Left renal cortex interstitium (tissue), 4 donors: ENCODE data around the gene FAM72D. TPM values are rescaled to one million over a fixed set of nuclear protein-coding genes. Genes with fewer than 3 reads are reported as not detected.
"Not testable (repeated sequence)": the region's sequence is repeated elsewhere in the genome, so short reads cannot be mapped to it uniquely, and the experiment has no call there.

ENCODE experiments used
- DNase-seq, 4 donors: peaks; one replicate each; pipeline ENCODE4 v3.0.0-alpha.2; 2013; ENCODE audit warnings: low read depth in 4 of 4, low spot score in 2 of 4, missing footprints in 1 of 4
- polyA plus RNA-seq, 4 donors: library from polyadenylated mRNA; unstranded; fragments of 120-200 nt; gene quantifications; one replicate each; pipeline ENCODE4 v1.2.1, GENCODE V29; 2013; ENCODE audit not compliant: insufficient read length in 4 of 4

FAM72D gene
- polyA plus RNA-seq, 4 donors = 1.8 to 2.9 (median 2.0) TPM

DNA sequence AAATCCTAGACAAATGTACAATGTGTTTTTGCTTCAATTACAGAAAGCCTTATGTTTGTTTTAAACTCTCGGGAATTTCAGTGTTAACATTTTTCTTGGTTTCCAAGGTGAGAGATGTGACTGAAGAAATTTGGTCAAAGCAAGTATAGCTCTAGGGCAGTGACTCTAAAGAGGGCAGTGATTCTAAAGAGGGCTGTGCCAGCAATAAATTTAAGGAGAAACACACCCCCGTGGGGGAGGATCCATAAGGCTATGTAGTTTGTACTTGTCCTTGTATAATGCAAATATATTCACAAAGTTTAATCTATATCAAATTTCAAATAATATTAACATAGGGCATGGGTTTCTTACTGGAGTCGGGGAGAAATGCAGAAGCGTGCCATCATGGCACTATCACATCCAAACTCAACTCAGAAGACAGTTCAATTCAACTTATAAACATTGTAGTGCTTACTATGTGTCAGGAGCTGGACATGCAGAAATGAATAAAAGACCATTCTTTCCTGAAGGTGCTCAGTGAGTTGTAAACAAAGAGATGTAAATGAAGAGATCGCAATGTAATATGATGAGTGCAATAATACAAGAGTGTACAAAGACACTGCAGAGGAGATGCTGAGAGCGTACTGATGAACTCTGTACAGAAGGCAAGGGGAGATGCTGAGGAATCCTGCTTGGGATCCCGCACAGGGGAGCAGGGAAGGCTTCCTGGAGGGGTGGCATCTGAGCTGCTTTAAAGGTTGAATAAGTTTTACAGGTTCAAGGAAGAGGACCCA lies 13.1 kb upstream of the FAM72D start:
- DNase-seq = not testable (repeated sequence)

DNA sequence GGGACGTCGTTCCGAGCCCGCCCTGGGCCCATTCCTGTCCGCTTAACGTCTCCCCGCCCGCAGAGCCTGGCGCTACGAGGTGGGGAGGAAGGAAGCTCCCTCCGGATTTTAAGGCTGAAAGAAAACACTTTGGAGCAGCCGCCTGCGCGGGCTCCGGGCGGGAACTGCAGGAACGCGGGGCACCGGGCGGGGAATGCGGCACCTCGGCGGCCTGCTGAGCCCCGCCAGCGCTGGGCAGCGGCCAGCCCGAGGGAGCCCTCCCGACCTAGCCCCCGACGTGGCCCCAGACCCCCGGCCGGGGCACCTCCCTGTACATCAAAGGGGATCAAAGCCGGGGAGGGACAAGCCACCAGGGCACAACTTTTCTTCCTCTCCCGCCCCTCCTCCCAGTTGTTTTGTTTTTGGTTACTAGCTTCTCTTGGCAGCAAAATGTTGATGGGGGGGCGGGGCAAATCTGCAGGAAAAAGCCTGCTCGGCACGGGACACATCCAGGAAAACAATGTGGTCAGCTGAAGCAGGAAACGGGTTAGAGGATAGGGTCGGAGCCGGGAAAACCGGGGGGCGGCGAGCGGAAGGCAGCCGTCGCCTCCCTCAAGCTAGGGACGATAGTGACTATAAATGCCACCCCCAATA lies 2.1 kb upstream of the FAM72D start:
- DNase-seq = not testable (repeated sequence)

DNA sequence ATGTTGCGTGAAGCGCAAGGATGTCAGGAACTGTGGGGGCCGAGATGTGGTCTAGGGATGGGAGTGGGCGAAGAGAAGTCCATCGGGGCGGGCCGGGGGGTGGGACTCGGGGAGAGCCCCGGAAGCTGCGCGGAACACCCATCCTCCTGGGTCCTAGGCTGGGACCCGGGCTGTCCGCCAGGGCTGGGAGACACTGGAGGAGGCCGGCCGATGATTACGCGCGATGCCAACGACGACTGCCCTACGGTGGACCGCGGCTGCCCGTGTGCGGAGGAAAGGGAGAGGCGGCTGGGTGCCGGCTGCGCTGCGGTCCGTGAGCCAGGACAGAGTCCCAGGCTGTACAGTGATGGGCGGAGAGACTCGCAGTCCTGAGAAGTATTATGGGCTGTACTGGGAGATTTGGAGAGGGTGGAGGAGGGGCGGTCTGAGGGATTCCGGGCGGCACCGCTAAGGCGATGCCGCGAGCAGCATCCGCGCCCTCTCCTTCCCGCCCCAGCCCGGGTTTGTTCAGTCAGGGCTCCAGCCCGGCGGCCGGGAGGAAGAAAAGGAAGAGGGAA lies 1.0 kb upstream of the FAM72D start:
- not testable (repeated sequence) for DNase-seq

DNA sequence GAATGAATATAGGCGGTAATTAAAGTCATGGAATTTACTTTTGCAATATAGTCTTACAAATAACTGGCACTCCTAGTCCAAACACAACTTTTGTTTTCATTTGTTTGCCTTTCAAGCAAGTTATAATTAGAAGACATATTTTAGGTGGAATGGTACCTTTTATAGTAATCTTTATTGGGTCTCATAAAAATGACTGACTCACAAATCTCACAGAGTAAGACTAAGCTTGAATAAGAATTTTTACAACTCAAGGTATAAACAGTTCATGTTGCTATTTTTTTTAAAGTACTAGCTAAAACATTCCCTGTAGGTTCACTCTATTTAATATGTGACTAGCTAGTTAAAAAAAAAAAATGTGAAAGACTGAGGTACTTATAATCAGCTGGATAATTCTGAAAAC lies 6.0 kb downstream of the FAM72D start:
- DNase-seq = not testable (repeated sequence)

DNA sequence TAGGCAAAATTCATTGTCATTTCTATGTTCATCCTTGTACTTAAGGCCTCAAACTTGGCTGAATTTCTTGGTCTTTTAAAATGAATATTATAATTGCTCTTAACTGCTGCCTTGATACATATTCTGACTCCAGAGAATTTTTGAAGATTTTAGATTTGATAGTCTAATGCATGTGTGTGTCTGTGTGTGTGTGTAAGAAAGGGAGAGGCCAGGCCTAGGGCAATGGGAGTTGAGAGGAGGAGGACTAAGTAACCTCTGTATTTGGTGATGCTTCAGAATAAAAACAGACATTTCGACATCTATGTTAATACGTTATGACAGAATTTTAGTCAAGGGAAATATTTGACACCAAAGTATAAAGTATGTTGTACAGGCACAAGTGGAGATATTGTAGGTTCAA lies 7.5 kb downstream of the FAM72D start:
- DNase-seq = not testable (repeated sequence)

DNA sequence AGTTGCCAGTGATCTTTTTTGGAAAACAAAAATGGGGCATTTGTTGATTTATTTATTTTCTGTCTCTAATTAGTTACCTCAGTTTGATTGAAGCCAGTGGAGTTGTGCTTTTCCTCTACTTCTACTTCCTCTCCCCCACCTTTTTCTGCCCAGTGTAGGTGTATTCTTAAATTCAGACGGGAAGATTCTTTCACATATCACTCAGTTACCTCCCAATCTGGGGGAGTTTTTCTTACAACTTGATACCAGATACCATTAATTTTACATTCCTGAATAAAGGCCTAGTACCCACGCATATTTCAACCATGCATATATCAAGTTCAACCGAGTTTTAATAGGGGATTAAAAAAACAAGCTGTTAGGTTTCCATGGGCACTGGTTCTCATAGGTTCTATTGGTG lies 15.9 kb downstream of the FAM72D start:
- not testable (repeated sequence) for DNase-seq

DNA sequence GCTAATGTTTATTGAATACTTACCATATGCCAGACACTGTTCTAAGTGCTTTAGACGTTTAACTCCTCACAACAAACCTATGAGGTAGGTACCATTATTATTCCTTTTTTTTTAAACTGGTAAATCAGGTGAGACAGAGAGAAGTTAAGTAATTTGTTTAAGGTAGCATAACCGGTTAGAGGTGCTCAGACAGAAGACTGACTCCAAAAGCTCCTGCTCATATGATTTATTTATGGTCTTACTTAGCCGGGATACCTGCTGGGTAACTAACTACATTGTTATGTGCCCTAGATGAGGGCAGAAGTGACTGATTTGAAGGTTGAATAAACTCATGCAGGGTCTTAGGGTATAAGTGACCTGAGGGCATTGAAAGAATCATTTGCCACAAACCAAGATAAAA lies 16.9 kb downstream of the FAM72D start:
- not testable (repeated sequence) for DNase-seq

DNA sequence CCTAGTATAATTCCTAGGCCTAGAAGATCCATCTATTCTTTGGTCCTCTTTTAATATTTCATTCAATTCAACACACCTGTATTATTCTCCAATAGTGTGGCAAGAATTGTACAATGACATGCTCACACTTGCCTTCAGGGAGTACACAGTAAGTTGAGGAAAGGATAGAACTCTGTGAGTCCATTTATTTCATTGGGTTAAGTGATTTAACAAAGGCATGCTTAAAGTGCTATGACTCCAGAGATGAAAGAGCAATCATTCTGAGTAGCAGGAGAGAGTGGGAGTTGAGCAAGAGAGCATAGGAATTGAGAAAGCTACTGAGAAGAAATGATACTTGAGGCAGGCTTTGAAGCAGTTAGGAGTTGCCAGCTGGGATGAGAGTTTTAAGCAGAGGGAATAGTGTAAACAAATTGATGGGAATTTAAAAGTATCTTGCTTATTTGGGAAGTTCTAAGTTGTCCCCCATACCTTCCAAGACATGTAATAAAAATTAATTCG lies 18.8 kb downstream of the FAM72D start:
- DNase-seq = not testable (repeated sequence)

DNA sequence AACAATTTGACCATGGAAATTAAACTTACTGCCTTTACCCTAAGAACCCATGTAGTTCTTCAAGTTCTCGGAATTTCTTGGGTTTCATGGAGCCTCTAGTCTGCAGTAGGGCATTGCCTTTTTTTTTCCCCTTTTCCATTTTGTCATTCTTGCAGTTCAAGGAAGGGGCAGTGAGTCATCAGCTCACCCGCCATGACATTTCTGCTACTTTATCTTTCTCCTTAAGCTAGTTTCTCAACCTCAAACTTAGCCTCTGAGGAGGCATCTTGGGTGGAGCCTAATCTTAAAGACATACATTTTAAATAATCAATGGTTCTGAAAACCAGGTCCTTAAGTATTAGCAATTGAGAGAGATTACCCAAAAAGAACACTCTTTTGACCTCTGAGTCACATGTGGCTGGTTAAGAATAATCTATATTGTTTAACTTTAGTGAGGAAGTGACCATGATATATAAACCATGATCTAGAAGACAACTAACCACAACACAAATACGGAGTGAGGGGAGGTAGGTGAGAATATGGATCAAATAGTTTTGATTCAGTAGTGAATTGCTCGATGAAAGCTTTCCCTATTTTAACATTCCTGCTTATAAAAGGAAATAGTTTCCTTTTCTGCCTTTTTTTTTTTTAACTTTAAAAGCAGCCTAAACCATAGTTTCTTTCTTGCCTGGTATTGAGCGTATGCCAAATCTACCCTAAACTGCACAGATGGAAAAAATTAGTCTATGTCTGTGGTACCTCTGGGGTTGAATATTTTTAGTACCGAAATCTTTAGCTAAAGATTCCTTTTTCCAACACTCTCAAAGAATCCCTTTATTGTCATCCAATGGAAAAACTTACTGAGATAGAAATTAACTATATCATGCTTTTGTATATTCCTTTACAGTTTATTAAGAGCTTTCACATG lies 20.1 kb downstream of the FAM72D start:
- DNase-seq = not testable (repeated sequence)

DNA sequence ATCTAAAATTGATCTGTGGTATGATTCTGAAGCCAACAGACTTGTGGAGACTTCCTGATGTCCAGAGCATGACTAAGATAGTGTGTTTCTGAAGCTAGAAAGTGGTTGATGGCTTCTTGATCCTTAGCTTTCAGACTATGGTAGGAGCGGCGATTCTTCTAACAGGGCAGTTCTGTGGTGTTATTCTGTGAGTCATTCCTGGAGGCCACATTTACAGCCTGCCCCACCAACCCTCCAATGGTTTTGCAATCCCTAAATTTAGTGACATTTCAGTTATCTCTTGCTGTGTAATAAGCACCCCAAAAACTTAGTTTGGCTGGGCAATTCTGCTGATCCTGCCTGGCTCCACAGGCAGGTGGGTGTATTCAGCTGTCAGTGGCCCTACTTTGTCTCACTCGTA lies 24.1 kb downstream of the FAM72D start:
- DNase-seq = not testable (repeated sequence)

DNA sequence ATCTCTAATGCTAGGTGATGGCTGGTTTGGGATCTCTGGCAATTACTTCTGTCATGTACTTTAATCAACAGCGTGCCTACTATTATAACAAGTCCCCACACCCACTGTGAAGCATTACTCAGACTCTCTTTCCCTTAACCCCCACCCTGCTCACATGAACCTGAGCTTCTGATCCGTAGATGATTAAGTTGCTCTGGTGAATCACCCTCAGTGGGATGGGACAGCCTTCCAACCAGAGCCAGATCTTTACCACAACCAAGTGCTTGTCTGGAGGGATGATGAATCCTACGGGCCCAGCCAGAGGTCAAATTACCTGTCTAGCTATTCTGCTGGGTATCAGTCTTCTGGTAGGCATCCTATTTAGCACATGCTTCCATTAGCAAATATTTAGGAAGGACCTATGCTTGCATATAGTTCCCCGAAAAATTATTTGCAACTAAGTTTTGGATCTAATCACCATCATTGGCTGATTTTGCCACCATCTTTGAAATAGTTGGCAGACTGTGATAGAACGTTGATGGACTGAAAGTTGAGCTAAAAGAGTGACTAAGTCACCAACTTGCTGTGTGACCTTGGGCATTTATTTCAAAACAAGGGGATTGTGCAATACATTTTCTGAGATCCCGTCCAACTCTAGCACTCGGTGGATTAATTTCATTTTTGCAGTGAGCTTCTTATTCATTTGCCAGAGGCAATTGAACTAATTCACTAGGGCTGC lies 26.7 kb downstream of the FAM72D start:
- DNase-seq = not testable (repeated sequence)

DNA sequence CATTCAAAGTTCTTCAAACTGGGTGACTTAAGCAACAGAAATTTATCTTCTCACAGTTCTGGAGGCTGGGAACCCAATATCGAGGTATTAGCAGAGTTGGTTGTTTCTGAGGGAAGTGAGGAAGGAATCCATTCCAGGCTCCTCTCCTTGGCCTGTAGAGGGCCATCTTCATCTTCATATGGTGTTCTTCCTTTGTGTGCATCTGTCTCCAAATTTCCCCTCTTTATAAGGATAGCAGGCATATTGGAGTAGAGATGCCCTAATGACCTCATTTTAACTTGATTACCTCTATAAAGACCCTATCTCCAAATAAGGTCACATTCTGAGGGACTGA lies 27.3 kb downstream of the FAM72D start:
- not testable (repeated sequence) for DNase-seq

DNA sequence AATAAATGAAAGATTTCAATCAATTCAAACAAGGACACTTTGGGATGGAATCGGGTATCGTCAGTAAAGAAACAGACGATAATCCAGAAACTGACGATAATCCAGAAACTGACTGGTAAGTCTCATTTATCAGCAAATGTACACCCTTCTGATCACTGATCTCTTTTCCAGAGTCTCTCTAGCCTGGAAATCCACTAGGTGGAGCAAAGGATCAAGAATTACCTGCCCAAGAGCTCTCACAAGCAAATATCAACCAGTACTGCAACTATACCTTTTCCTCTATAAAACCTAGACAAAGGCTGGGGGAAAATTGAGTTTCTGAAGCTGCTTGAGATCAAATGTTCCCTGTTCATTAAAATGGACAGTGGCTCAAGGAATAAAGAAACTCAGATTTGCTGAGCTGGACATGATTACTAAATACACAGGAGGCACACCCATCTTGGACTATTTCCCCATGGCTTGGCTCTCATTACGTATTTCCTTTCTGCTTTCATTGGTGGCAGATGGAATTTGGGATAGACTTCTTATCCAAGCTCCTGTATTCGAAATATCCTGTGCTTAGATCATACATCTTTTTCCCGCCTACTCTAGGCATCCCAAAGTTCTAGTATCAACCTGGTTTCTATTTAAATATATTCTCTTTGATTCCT lies 28.3 kb downstream of the FAM72D start:
- not testable (repeated sequence) for DNase-seq

DNA sequence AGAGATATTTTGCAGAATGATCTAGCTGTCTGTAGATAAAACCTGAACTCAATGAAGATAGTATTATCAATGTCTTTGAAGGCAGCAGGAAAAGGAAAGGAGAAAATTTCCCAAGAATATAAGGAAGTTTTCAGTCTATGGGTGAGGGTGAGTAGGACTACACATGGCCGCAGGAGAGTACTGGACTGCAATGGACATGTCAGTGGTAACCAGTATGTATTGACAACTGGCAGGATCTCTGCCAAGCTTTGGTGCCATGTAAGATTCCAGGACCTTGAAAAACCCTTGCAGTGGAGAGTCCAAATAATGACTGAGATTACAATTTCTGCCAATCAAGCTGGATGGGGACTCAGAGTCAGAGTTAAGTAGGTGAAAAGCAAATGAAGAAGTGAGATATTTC lies 29.3 kb downstream of the FAM72D start:
- not testable (repeated sequence) for DNase-seq

DNA sequence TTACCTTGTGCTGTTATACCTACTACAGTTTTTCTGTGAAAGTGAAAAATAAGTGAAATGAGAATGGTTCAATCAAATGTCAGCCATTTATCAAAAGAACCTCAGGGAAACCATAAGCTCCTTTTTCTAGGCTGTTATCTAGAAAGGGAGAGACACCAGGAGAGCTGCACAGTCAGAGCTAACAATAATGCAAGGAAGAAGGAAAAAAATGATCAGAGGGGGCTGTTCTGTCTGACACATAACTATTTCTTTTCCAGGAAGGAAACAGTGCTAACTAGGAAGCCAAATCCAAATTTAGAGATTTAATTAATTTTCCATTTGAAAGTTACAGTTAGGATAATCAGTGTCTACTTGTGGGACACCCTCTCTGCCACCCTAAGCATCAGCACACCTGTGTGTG lies 31.4 kb downstream of the FAM72D start:
- not testable (repeated sequence) for DNase-seq

DNA sequence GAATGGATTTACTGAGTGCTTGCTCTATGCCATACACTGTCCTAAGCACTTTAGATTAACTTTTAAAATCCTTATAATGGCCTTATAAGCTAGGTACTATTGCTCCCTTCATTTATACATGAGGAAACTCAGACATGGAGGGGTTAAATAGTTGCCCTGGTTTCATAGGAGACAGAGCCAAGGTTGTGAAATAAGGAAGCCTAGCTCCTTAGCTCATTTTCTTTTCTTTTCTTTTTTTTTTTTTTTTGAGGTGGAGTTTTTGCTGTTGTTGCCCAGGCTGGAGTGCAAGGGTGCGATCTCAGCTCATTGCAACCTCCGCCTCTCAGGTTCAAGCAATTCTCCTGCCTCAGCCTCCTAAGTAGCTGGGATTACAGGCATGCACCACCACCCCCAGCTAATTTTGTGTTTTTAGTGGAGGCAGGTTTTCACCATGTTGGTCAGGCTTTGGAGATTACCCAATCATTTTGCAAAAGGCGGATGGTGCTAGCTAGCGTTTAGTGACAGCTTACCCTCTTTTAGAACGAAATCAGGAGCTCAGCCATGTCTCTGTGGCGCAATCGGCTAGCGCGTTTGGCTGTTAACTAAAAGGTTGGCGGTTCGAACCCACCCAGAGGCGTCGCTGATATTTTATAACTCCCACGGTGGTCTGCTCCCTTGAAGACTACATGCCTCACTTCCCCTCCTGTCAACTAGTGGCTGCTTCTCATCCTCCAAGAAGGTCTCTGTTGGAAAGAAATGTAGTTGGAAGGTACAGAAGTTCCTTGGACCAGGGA lies 33.1 kb downstream of the FAM72D start:
- not testable (repeated sequence) for DNase-seq

DNA sequence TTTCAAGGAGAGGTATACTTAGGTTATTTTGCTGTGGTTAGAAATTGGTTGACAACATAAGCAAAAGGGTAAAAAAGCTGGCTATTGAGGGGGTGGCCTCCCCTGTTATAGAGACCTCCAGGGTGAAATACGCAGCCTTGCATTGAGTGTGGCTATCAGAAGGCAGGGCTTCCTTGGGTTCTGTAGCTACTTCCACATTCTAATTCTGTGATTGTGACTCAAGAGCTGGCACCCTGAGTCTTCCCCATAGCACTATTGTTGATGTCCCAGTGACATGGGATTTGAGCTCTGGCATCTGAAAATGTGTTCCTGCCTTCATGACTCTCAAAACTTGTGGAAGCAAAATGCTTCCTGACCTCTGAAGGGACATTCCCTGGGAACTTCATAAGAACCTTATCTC lies 38.7 kb downstream of the FAM72D start:
- DNase-seq = not testable (repeated sequence)

DNA sequence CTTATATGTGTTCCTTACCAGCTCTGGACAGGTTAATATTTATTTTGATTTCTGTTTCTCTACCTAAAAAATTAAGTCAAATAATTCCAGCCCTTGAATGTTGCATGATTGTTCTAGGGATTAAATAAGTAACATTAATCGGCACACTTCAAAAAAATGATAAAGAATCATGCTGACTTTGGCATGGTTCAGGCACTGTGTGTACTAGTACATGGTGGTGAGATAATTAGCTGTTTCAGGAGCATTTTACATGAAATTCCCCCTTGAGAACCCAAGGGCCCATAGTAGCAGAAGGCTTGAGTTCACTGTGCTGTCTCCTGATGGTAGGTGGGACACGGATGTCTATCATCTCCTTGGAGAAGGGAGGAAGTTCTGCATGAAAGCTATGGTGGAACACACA lies 44.8 kb downstream of the FAM72D start:
- DNase-seq = not testable (repeated sequence)
